Activated CD4-positive, CD25-positive, alpha-beta regulatory T cell (primary cell): Measurements from ENCODE around the gene TTC31.

Experiments
- DNase-seq, 4 experiments: peaks; one replicate each; lab custom pipeline; 2025; lab: John Stamatoyannopoulos, UW

The TTC31 gene

GRCh38 chr2:74526649-74527230 lies 43.9 kb downstream of the TTC31 start:
- no peak for DNase-seq

- no peak for DNase-seq
Measured at GRCh38 chr2:74527741-74528140, 44.9 kb downstream of the TTC31 start.

- no peak for DNase-seq
Measured at GRCh38 chr2:74528600-74529356, 45.9 kb downstream of the TTC31 start.

GRCh38 chr2:74529357-74530238 lies 46.7 kb downstream of the TTC31 start, which contains the start of the genes AUP1 and HTRA2:
TSS of gene AUP1 (minus strand) at chr2:74529706. CDS start at chr2:74529629, 77 bp downstream.
TSS of gene HTRA2 (plus strand) at chr2:74529933. CDS start at chr2:74530007, 74 bp downstream.
- DNase-seq = peak; percentile 74 to 87 (median 78)

GRCh38 chr2:74530239-74531187 lies 47.6 kb downstream of the TTC31 start:
- DNase-seq = no peak

- DNase-seq = no peak
Measured at GRCh38 chr2:74531666-74532065, 48.8 kb downstream of the TTC31 start.

- DNase-seq = no peak
Measured at GRCh38 chr2:74532222-74532621, 49.3 kb downstream of the TTC31 start.

GRCh38 chr2:74533464-74533863 lies 50.6 kb downstream of the TTC31 start:
- DNase-seq = no peak

GRCh38 chr2:74534411-74534810 lies 51.5 kb downstream of the TTC31 start:
- DNase-seq = no peak

- no peak for DNase-seq
Measured at GRCh38 chr2:74535440-74535965, 52.6 kb downstream of the TTC31 start.

- no peak for DNase-seq
Measured at GRCh38 chr2:74536166-74536950, 53.5 kb downstream of the TTC31 start.

- no peak for DNase-seq
Measured at GRCh38 chr2:74537140-74537539, 54.3 kb downstream of the TTC31 start.

- no peak for DNase-seq
Measured at GRCh38 chr2:74538881-74539339, 56.0 kb downstream of the TTC31 start.

GRCh38 chr2:74540291-74540690 lies 57.4 kb downstream of the TTC31 start:
- DNase-seq = no peak

- no peak for DNase-seq
Measured at GRCh38 chr2:74542978-74543377, 60.1 kb downstream of the TTC31 start.
